M059J (cell line): Measurements from ENCODE around the gene OR52E8. TPM values are rescaled to one million over a fixed set of nuclear protein-coding genes. Genes with fewer than 3 reads are reported as not detected.

Experiments used
- DNase-seq: peaks from one replicate; pipeline ENCODE4 v3.0.0-alpha.2; 2012; ENCODE audit warnings: low read depth
- total RNA-seq: library from RNA; depleted of rRNA; stranded (reverse); fragments of >200 nt; shearing (Covaris generic); gene quantifications from 2 replicates; pipeline ENCODE4 v1.2.3, GENCODE V29; 2014; rRNA removed

The OR52E8 gene
- total RNA-seq = not detected in 2 replicates

GRCh38 chr11:5857590-5857989 is at the start of gene OR52E8:
OR52E8 (minus strand) TSS chr11:5857690; CDS start chr11:5857690, 0 bp downstream.
- DNase-seq = no peak

- DNase-seq = no peak
These were observed 42.0 kb upstream of the OR52E8 start for GRCh38 chr11:5899534-5899933.

GRCh38 chr11:5892908-5893307 is 35.4 kb upstream of the OR52E8 start, which contains the start of gene OR52E5:
OR52E5 (plus strand) TSS chr11:5893208; CDS start chr11:5900777, 7,569 bp downstream.
- no peak for DNase-seq

GRCh38 chr11:5891216-5891800 is 33.8 kb upstream of the OR52E8 start:
- DNase-seq = peak; percentile 9

GRCh38 chr11:5887661-5888060 is 30.2 kb upstream of the OR52E8 start:
- no peak for DNase-seq

- no peak for DNase-seq
These were observed 29.7 kb upstream of the OR52E8 start for GRCh38 chr11:5887172-5887571.

- no peak for DNase-seq
These were observed 24.3 kb upstream of the OR52E8 start for GRCh38 chr11:5881756-5882155.

GRCh38 chr11:5880329-5880728 is 22.8 kb upstream of the OR52E8 start, which contains the start of gene OR52E4:
OR52E4 (plus strand) TSS chr11:5880629; CDS start chr11:5884293, 3,664 bp downstream.
- no peak for DNase-seq

- no peak for DNase-seq
These were observed 21.1 kb upstream of the OR52E8 start for GRCh38 chr11:5878564-5878963.

GRCh38 chr11:5865826-5866225 is 8.3 kb upstream of the OR52E8 start:
- no peak for DNase-seq

- DNase-seq = no peak
These were observed 6.5 kb downstream of the OR52E8 start for GRCh38 chr11:5851002-5851401.

- no peak for DNase-seq
These were observed 9.8 kb downstream of the OR52E8 start for GRCh38 chr11:5847711-5848110.

- DNase-seq = no peak
These were observed 10.8 kb downstream of the OR52E8 start for GRCh38 chr11:5846701-5847100.

GRCh38 chr11:5841797-5842196 is 15.7 kb downstream of the OR52E8 start, which contains the start of gene OR52E6:
OR52E6 (minus strand) TSS chr11:5841897; CDS start chr11:5841897, 0 bp downstream.
- DNase-seq = no peak

GRCh38 chr11:5837695-5838094 is 19.8 kb downstream of the OR52E8 start:
- DNase-seq = no peak

- no peak for DNase-seq
These were observed 24.0 kb downstream of the OR52E8 start for GRCh38 chr11:5833446-5833845.

GRCh38 chr11:5831196-5831829 is 26.2 kb downstream of the OR52E8 start:
- peak; percentile 42 for DNase-seq

GRCh38 chr11:5818245-5818886 is 39.1 kb downstream of the OR52E8 start:
- peak; percentile 38 for DNase-seq

GRCh38 chr11:5815534-5815933 is 42.0 kb downstream of the OR52E8 start:
- DNase-seq = peak; percentile 21

GRCh38 chr11:5809905-5810795 is 47.3 kb downstream of the OR52E8 start:
- DNase-seq = no peak

- DNase-seq = peak; percentile 21
These were observed 48.4 kb downstream of the OR52E8 start for GRCh38 chr11:5809122-5809519.
